ENCODE results near the gene PI4KB.
"Not testable (repeated sequence)": the region's sequence is repeated elsewhere in the genome, so short reads cannot be mapped to it uniquely, and the experiment has no call there.

PI4KB gene

DNA sequence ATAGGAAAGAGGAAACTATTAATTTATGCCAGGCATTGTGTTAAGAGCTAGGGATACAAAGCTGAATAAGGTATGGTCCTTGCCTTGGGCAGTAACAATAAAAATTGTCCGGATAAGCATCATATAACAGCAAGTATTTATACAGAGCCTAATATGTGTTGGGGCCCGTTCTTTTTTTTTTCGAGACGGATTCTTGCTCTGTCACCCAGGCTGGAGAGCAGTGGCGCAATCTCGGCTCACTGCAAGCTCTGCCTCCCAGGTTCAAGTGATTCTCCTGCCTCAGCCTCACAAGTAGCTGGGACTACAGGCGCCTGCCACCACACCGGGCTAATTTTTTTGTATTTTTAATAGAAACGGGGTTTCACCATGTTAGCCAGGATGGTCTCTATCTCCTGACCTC is 23.1 kb upstream of the PI4KB start:
- WGBS, 2 donors (ENCODE audit: extremely low coverage in 2 of 2, insufficient read length in 2 of 2, insufficient replicate concordance in 1 of 2): no CpG with 5 or more reads among the region's 9 CpGs
- not testable (repeated sequence) for H2BK120ac ChIP-seq (ENCODE audit: low read depth, low read length)

DNA sequence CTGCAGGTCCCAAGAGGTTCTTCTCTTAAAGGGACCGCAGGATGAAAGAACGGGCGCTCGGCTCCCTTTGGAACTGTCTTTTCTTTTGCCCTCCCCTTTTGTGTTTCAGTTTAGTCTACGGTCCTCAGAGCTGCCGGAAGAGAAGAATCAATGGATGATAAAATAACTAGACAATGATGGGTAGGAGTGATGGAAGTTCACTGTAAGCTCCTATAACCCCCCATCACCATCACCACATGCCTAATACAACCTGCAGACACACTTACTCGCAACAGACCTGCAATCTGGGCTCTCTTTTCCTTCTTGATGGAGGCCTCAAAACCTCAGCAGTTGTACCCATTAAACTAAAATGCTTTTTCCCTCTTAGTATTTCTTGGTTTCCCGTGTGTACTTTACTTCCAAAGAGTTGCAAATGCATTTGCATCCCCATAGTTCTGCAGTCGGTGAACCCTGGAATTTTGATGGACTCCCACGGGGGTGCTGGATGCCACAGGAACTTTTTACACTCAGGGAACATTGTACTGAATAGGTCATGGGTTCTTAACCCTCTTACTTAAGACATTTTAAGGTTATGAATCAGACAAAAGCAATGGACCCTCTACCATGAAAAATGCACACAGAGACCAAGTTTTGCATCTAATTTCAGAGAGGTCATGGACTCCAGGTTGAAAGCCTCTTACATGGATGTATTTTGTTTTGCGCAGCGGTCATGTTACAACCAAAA is 20.5 kb upstream of the PI4KB start:
- no peak overlapping the region for H3K9ac ChIP-seq (ENCODE audit: low read depth, low read length, poor library complexity)
- no peak for DNase-seq (ENCODE audit: low spot score)
- no peak overlapping the region for H4K91ac ChIP-seq (ENCODE audit: low read depth, low read length, poor library complexity)
- no peaks in the 10 kb centered on the region for H3K27me3 ChIP-seq (ENCODE audit: control insufficient read depth in 3 of 3, insufficient read depth in 3 of 3, low read depth in 1 of 3, low read length in 3 of 3)
- H3K14ac ChIP-seq (ENCODE audit: low read length): no peak overlapping the region
- peaks cover 12 to 14% of the 10 kb centered on the region in 2 donors for H3K4me1 ChIP-seq (ENCODE audit: control insufficient read depth in 2 of 2, insufficient read depth in 1 of 2, low read depth in 1 of 2, low read length in 2 of 2)
- peak overlapping the region; percentile 15 to 44 for H3K4me3 ChIP-seq (ENCODE audit: low read length in 2 of 2)
- WGBS, 2 donors (ENCODE audit: extremely low coverage in 2 of 2, insufficient read length in 2 of 2, insufficient replicate concordance in 1 of 2): no CpG with 5 or more reads among the region's 12 CpGs
- no peak overlapping the region for H2BK5ac ChIP-seq (ENCODE audit: low read length)
- no peak overlapping the region for H4K8ac ChIP-seq (ENCODE audit: low read depth, low read length)
- no peak overlapping the region for H2BK12ac ChIP-seq (ENCODE audit: low read length)
- no peak overlapping the region for H3K18ac ChIP-seq (ENCODE audit: low read length)
- no peak overlapping the region for H2AK5ac ChIP-seq (ENCODE audit: low read depth, low read length)
- no peak overlapping the region for H3K4ac ChIP-seq (ENCODE audit: low read length)
- peak overlapping the region; percentile 31 for H3K4me2 ChIP-seq (ENCODE audit: insufficient read depth, low read length, poor library complexity, severe bottlenecking)
- no peak overlapping the region for H2BK15ac ChIP-seq (ENCODE audit: low read length)
- peaks cover 24 to 31% of the 10 kb centered on the region in 2 donors for H3K36me3 ChIP-seq (replicated peaks in 1 of 2; ENCODE audit: control insufficient read depth in 2 of 2, insufficient read depth in 2 of 2, low read length in 2 of 2)
- peaks cover 6% of the 10 kb centered on the region for H3K79me1 ChIP-seq (ENCODE audit: low read depth, low read length)
- peak overlapping the region; percentile 67 for H3K27ac ChIP-seq (replicated peaks; ENCODE audit: low read length)
- H3K23ac ChIP-seq (ENCODE audit: low read depth, low read length, poor library complexity): no peak overlapping the region
- peak overlapping the region; percentile 86 for H2AFZ ChIP-seq (ENCODE audit: low read length)
- peaks cover 0 to 9% of the 10 kb centered on the region in 2 donors for H3K9me3 ChIP-seq (replicated peaks in 1 of 2; ENCODE audit: control insufficient read depth in 2 of 2, insufficient read depth in 1 of 2, low read depth in 1 of 2, low read length in 2 of 2)
- H2BK120ac ChIP-seq (ENCODE audit: low read depth, low read length): no peak overlapping the region

More for the DNA sequence above, 23.1 kb upstream of the PI4KB start:
- not testable (repeated sequence) for H3K9ac ChIP-seq (ENCODE audit: low read depth, low read length, poor library complexity); H3K23ac ChIP-seq (ENCODE audit: low read depth, low read length, poor library complexity); H3K27ac ChIP-seq (replicated peaks; ENCODE audit: low read length); H3K36me3 ChIP-seq (replicated peaks in 1 of 2; ENCODE audit: control insufficient read depth in 2 of 2, insufficient read depth in 2 of 2, low read length in 2 of 2); H3K9me3 ChIP-seq (replicated peaks in 1 of 2; ENCODE audit: control insufficient read depth in 2 of 2, insufficient read depth in 1 of 2, low read depth in 1 of 2, low read length in 2 of 2); DNase-seq (ENCODE audit: low spot score); H4K8ac ChIP-seq (ENCODE audit: low read depth, low read length); H2BK15ac ChIP-seq (ENCODE audit: low read length); H2AFZ ChIP-seq (ENCODE audit: low read length); H2BK5ac ChIP-seq (ENCODE audit: low read length); H3K4me3 ChIP-seq (ENCODE audit: low read length in 2 of 2); H3K27me3 ChIP-seq (ENCODE audit: control insufficient read depth in 3 of 3, insufficient read depth in 3 of 3, low read depth in 1 of 3, low read length in 3 of 3); H3K4me2 ChIP-seq (ENCODE audit: insufficient read depth, low read length, poor library complexity, severe bottlenecking); H3K14ac ChIP-seq (ENCODE audit: low read length); H4K91ac ChIP-seq (ENCODE audit: low read depth, low read length, poor library complexity); H3K18ac ChIP-seq (ENCODE audit: low read length); H3K79me1 ChIP-seq (ENCODE audit: low read depth, low read length); H2AK5ac ChIP-seq (ENCODE audit: low read depth, low read length); H3K4ac ChIP-seq (ENCODE audit: low read length); H2BK12ac ChIP-seq (ENCODE audit: low read length)
- H3K4me1 ChIP-seq (ENCODE audit: control insufficient read depth in 2 of 2, insufficient read depth in 1 of 2, low read depth in 1 of 2, low read length in 2 of 2): peaks cover 12 to 14% of the 10 kb centered on the region in 2 donors

DNA sequence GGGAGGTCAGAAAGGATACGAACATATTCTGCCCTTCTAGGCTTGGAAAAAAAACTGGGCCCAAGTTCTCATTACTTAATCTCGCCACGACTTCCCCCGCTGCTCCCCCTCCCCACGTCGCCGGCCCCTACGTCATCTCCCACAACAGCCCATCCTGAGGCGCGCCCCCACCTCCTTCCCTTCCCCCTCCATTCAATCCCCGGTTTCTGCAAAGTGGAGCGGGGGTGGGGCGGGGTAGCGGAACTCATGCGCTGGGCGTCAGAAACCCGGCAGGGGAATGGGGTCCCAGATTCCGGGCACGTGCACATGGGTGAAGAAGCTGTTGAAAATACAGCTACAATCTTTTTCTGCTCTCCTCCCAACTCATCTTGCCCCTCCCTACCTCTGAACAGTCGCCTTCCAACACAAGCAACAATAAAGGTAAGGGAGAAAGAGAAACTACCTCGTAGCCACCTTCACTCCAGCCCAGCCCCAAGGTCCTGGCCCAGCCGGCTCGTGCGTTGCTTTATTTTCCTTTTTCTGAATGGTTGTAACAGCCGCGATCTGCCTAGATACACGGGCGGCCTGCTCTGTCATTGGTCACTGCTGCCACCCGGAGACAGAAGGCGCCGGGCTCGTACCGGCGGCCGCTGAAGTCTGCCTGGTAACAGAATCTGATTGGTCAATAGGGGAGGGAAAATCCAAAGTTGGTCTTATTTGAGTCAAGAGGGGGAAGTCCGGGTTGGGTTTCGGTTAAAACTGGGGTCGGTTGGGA is 19.7 kb upstream of the PI4KB start, which contains the start of gene RFX5:
TSS of gene RFX5 (minus strand) at position 484 of the 754 bp plus-strand sequence. CDS start 932 bp downstream, outside the sequence.
- no peak within 1 kb of the TSS for H4K91ac ChIP-seq (ENCODE audit: low read depth, low read length, poor library complexity)
- H3K9me3 ChIP-seq (replicated peaks in 1 of 2; ENCODE audit: control insufficient read depth in 2 of 2, insufficient read depth in 1 of 2, low read depth in 1 of 2, low read length in 2 of 2): peaks cover 0 to 3% of the 10 kb centered on the region in 2 donors
- no peak within 1 kb of the TSS for H4K8ac ChIP-seq (ENCODE audit: low read depth, low read length)
- peaks cover 12 to 14% of the 10 kb centered on the region in 2 donors for H3K4me1 ChIP-seq (ENCODE audit: control insufficient read depth in 2 of 2, insufficient read depth in 1 of 2, low read depth in 1 of 2, low read length in 2 of 2)
- no peak within 1 kb of the TSS for H2BK120ac ChIP-seq (ENCODE audit: low read depth, low read length)
- no peak within 1 kb of the TSS for H2BK15ac ChIP-seq (ENCODE audit: low read length)
- peak within 1 kb of the TSS; percentile 99 for H3K27ac ChIP-seq (replicated peaks; ENCODE audit: low read length)
- no peak within 1 kb of the TSS for H3K14ac ChIP-seq (ENCODE audit: low read length)
- WGBS, 2 donors (ENCODE audit: extremely low coverage in 2 of 2, insufficient read length in 2 of 2, insufficient replicate concordance in 1 of 2): no CpG with 5 or more reads among the region's 38 CpGs
- peak; percentile 97 for DNase-seq (ENCODE audit: low spot score)
- H3K18ac ChIP-seq (ENCODE audit: low read length): peak within 1 kb of the TSS; percentile 96
- peak within 1 kb of the TSS; percentile 83 for H3K9ac ChIP-seq (ENCODE audit: low read depth, low read length, poor library complexity)
- peak within 1 kb of the TSS; percentile 91 for H2BK5ac ChIP-seq (ENCODE audit: low read length)
- peak within 1 kb of the TSS; percentile 86 for H2AFZ ChIP-seq (ENCODE audit: low read length)
- peak within 1 kb of the TSS; percentile 62 to 79 for H3K4me3 ChIP-seq (ENCODE audit: low read length in 2 of 2)
- peak within 1 kb of the TSS; percentile 59 for H3K4me2 ChIP-seq (ENCODE audit: insufficient read depth, low read length, poor library complexity, severe bottlenecking)
- H2AK5ac ChIP-seq (ENCODE audit: low read depth, low read length): peak within 1 kb of the TSS; percentile 76
- no peak within 1 kb of the TSS for H3K23ac ChIP-seq (ENCODE audit: low read depth, low read length, poor library complexity)
- H2BK12ac ChIP-seq (ENCODE audit: low read length): peak within 1 kb of the TSS; percentile 78
- peaks cover 6% of the 10 kb centered on the region for H3K79me1 ChIP-seq (ENCODE audit: low read depth, low read length)
- no peak within 1 kb of the TSS for H3K4ac ChIP-seq (ENCODE audit: low read length)
- H3K36me3 ChIP-seq (replicated peaks in 1 of 2; ENCODE audit: control insufficient read depth in 2 of 2, insufficient read depth in 2 of 2, low read length in 2 of 2): peaks cover 31 to 38% of the 10 kb centered on the region in 2 donors
- H3K27me3 ChIP-seq (ENCODE audit: control insufficient read depth in 3 of 3, insufficient read depth in 3 of 3, low read depth in 1 of 3, low read length in 3 of 3): no peaks in the 10 kb centered on the region

Measured in neuronal stem cell (in vitro differentiated cells).